NCI-H748 (cell line): ENCODE data around the gene CCR5AS.
"Not testable (repeated sequence)": the region's sequence is repeated elsewhere in the genome, so short reads cannot be mapped to it uniquely, and the experiment has no call there.

Source experiments
- DNase-seq: peaks from one replicate; lab custom pipeline; 2025; ENCODE audit not compliant: unreplicated experiment; lab: John Stamatoyannopoulos, UW

CCR5AS gene

DNA sequence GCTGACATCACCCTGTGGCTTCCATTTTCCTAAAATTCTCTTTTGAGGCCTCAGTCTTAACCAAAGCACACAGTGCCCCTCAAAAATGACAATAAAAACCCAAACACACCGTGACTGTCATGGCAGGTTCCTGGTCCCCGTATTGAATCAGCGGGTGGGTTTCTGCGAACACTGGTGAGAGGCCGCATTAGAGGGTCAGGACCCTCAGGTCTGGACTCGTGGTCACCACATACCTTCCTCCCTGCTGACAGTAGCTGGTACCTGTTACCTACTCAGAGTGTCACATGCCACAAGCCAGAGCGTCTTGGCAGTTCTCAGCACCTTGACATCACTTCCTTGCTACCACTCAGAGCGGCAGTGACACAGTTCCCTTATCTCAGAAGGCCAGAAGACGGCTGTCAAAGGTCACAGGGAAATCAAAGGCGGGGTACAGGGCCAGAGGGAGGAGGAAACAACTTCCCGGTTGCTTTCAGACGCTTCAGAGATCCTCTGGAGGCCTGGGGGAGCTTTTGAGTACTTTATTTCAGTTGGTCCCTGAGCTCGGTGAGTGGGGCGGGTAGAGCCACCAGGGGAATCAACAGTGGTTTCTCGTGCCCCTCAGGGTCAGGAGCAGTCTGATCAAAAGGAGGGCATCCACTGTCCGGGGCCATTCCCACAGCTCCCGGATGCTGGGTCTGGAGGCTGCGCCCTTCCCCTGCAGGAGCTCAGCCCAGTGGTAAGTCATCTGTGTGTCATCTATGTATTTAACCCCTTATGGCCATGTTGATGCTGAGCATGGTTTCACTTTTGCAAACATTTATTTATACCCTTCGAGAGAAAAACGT lies at the start of gene CCR5AS, which contains the start of gene CCRL2:
Gene CCR5AS, minus strand, starts transcription at position 279 of the 824 bp plus-strand sequence.
Gene CCRL2, plus strand, starts transcription at position 472 of the 824 bp plus-strand sequence. CDS start 821 bp downstream, outside the sequence.
- no peak for DNase-seq

DNA sequence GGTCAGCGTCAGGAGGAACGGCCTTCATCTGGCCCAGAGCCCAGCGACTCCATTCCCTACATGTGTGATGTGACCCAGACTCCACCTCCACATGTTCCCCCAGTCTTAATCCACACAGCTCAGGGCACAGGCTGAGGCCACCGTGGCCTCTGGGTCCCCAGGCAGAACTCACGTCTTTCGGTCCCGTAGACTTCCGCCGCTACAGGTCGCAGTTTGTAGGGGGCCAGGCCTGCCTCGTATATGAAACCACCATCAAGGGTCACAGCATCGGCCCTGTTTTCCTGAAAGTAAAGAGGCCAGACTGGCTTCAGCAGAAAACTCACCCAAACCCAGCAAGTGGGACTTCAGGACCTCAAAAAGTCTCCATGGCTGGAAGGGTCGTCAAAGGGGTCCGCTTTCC lies 49.3 kb upstream of the CCR5AS start:
- no peak for DNase-seq

DNA sequence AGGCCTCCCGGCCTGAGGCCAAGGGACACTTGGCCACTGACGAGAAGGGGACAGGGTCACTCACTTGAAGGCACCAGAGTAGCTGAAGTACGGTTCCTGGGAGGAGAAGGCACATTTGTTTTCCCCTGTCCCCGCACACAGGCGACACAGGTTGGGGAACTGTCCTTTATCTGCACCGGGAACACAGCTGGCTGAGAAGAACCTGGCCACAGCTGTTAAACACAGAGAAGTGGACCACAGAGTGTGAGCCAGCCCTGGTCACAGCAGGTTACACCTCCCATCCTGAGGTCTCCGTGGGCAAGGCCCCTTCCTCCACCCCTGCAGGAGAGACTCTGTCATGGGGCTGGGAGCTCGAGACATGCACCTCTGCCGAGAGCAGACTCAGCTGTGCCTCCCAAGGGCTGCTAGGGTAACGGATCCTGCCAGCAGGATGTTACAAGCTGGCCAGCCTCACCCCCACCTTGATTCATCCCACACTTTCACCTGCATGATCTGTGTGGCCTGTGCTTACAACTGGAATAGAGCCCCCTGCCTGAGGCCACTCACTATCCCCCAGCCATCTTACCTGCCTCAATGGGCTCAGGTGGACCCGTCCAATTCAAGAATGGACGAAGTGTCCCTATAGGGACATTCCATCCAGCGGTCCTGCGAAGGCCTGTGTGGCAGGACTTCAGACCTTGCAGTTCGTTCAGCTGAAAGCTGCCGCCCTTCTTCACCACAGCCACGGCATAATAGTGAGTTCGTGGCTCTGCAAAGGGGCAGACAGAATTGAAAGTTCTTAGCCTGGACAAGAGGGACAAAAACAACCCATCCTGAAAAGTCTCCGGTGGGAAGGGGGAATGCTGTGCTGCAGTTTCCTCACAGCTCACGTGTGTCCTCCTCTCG lies 48.6 kb upstream of the CCR5AS start:
- no peak for DNase-seq

DNA sequence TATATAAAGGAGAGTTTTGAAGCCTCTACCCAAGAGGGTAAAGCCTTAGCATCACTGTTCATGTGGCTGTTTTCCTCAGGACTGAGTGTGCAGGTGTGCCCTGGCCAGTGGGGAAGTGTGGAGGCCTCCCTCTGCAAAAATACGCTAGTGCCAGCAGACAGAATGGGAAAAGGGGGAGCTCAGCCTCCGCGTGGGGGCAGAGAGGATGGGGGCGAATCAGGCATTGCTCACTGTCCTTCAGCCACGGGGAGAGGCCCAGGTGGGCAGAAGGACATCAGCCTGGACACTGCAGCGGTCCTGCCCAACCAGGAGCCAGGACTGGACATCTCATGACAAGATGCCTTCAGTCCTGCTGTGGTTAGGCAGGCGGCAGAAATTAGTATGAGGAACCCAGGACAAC lies 47.7 kb upstream of the CCR5AS start:
- DNase-seq, result no peak

DNA sequence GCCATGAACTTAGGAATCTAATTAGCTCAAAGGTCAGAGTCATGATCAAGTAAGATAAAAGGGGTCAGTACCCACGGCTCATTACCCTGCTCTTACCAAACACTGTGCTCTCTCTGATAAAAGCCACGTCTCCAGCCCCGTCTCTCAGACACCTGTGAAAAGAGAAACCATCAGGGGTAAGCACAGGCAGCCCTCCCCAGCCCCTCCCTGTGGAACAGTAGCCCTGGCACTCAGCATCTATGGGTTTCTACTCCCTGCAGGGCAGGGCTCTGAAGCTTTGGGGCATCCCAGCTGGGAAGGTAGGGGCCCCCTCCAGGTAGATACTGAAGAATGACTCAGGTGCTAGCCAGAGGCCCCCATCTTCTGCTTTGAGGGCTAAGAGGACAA lies 47.3 kb upstream of the CCR5AS start:
- DNase-seq, result no peak

DNA sequence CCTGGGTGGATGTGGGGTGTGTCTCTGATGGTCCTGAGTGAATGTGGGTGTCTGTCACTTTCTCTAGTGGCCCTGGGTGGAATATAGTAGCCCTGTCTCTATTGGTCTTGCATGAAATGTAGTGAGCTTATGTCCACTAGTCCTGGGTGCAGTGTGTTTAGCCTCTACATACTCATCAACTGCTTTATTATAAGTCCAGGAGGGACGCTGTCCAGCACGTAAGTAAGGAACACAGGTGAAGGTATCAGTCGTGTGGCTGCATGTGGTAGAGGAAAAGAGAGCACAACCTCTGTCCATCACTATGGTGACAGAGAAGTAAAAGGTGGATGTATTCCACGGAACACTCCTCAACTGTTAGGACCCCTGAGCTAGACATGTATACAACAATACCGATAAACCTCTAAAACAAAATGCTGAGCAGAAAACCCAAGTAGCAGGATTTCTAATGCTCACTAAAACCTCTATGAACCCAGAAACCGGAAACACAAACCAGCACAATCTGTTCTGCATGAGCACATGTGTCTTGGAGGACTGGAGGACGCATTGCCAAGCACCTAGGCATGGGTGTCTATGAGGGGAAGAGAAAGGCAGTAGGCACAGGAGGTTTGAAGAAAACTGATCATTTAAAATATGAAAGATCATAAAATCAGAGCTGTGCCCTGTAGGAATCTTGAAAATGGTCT lies 46.8 kb upstream of the CCR5AS start:
- DNase-seq, result no peak

DNA sequence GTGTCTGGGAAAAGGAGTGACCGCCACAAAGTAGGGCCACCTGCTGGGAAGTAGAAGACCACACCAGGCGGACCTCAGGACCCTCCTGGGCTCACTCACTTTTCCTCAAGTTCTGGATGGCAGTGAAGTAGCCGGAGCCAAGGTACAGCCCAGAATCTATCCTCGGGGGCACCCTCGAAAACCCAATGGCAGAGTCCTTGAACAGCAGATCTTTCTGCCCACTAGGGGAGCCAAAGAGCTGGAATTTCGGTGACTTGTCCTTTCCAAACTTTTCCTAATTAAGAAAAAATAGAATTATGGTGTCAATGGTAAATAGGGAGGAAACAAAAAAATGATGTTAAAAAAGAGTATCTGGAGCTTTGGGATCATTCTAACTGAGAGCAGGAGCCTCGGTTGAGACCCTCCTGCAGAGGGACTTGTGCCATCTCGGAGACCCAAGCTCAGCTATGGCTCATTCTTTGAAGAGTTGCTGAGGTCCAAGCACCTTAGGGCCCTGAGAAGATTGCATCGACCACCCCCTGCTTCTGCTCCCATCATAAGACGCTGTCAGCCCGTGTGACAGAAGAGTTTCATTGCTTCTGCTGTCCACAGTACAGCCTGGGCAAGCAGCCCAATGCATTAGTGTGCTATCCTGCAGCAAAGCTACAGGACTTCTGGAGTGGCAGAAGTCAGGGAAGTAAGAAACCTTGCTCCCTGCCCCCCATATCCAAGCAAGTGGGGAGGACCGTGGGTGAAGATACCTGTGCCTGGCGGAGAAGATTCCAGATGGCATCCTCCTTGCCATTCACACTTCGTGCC lies 43.1 kb upstream of the CCR5AS start:
- DNase-seq, result no peak

DNA sequence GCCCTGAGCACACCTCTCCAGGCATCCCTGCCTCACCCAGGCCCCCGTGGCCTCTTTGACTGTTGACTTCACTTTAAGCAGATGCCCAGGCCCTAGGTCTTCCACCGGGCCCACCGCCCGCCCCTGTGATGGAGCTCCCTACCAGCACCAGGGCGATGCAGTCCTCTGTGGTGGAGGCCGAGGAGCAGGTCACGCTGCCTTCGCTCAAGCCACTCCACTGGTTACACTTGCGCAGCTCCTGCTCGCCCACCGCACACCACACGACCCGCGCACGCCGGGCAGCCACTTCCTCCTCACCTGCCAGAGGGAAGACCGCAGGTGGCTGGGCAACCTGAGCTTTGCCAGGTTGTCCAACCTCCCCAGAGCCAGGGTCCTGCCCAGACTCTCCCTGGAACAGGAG lies 41.9 kb upstream of the CCR5AS start:
- no peak for DNase-seq

DNA sequence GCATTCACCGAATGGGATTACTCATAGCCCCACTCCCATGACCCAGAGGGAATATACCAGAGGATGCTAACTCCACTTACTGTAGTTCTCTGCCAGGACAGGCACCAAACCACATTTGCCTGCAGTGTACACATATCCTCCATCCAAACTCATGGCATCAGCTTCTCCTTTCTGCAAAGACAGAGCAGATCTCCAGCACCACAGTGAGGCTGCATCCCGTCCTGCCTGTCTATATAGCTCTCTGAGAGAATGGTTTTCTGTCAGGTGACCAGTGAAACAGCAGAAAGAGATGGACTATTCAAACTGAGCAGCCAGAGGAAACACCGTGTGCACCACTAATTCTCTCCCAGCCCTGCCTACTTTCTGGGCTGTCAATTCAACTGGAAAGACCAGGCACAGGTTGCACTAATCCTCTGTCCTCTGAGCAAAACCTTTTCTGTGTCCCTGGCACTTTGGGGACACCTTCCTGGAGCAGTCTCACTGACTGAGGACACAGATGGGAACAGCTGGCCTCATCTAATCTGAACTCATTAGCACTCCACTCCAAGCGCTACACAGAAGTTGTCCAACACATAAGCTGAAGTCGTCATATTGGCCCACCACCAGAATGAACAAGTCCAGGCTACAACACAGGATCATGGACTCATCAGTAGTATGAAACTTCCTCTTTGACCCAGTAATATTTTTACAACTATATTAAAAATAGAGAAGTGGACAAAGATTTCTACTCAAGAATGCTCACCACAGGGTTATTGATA lies 40.5 kb upstream of the CCR5AS start:
- DNase-seq, result no peak

DNA sequence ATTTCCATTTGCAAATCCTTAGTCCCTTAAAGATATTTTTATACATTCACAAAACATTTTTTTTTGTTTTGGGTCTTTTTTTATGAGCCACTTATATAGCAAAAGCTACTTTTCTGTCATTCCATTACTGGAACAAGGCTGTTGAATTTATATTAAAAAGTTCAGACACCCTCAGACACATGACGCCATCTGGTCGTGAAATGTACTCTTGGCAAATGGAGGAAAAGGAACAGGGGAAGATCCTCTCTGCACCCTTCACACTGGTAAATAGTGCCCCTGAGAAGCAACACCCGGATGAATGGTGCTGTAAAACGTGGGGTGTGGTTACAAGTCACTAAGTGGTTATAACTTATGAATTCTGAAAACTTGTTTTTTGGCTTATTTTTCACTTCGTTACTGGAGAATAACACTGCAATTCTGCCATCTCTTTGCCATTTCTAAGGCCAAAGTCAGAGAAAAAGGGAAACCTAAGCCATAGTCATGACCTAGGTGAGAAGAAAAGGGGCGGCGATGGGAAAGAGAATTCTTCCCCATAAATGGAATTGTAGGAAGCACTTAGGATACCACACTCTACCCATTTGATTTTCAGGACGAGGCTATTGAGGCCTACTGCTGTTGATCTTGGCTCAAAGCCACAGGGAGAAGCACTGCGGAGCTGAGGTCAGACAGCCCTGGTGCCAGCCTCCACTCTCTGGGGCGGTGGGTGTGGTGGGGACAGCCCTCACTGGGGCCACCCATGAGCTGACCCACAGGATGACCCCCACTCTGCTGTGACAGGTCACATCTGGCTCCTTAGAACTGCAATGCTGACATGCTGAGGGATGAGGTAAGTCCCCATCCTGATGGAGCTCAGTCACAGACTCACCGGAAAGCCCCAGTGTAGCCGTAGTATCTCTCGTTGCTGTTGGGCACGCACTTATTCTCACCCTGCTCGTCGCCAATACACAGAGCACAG lies 36.0 kb upstream of the CCR5AS start:
- DNase-seq, result peak; percentile 57

DNA sequence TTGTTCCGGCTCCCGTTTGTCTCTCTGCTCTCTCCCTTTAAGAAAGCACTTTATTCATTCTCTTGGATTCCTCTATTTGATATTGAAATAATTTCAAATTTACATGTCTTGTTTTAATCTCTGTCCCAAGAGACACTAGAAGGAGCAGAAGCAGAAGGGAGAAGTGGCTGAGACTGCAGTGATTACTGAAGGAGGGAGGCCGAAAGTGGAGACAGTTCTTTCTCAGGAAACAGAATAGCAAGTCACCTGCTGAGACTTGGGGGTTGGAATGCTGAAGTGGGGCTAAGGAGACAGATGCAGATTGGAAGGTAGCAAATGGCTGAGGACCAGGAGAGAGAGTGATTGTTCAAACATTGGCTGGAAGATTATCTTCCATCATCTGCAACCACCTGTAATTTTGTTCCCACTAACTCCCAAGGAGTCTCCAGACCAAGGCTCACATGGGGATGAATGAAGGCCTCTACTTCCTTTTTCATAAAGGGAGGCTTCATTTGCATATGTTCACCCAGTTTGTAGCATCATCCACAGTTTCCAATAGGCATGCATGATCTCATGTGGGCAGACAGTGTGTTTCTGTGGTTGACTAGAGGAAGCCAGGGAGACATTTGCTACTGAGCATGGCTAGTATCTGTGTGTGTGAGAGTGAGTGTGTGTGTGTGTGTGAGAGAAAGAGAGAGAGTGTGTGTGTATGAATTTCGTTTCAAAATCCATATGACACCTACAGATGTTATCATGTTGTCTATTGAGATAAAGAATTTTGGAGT lies 33.8 kb upstream of the CCR5AS start:
- DNase-seq, result no peak

DNA sequence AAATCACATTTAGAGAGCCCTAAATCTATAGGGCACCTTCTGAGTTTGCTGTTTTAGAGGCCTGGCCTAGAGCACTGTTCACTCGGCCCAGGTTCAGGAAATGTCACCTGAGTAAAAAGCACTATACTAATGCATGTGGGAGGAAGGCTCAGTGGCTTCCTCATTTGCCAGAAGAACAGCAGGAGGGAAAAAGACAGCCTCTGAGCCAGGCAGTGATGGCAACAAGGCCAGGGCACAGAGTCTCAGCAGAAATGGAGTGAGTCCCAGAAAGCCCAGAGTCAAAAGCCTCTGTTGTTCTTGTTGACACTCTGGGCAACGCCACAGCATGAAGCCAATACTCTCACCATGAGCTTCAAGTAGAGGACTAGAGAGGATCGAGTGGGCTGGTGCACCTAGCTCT lies 32.0 kb upstream of the CCR5AS start:
- no peak for DNase-seq

DNA sequence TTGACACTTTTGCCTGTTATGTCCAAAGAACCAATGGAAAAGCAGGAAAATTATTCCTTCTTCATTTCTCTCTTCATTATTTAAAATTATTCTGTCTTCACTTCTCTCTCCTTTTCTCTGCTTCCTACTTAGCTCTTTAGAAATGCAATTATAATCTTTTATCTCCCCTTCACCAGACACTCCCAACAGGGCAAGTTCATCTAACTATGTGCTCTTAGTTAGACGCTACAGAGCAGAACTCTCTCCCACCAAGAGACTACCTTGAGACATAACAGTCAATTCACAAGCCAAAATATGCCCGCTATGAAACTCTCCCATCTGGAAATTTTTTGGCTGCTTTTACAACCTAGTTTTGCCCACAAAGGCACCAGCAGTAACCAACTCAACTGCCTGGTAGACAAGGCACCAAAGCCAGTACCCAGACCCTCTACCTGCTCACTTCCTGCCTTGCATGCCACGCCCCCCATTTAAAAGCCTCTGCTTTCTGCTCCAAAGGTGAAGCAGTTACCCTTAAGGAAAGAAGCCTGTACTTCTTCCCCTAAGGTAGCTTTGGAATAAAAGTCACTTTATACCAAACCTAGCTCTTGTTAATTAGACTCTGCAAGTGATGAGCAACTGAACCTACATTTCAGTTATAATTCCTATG lies 28.3 kb upstream of the CCR5AS start:
- DNase-seq, result no peak

DNA sequence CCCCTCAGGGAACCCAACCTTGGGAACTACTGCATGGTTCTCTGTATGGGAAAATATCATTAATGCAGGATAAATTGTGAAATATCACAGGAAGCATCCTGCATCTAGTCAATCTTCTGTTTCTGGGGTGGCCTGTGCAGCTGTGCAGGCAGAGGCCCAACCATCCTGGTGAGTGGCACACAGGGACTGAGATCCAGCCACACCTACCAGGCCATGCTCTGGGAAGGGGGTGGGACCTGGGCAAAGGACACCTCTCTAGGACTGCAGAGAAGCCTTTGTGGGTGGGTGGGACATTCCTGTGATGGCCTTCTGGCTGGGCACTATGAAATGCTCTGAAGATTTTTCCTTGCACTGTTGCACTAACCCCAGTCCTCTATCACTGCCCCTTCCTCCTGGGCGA lies 27.0 kb upstream of the CCR5AS start:
- DNase-seq, result no peak

DNA sequence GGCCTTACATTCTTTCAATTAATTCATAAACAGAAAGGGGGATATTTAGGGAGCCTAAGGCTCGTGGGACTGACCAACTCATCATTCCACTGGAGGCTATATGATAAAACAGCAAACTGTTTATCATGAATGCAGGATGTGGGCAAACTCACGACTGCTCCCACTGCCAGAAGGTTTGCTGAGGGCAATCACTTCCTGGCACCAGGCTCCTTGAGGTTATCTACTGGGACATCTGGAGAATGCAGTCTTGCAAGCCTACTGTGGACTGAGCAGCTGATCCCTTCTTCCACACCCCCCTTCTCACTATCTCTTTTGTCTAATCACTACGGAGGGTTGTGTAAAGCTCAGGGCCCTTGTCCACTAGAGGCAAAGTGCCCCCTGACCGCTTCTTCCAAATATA lies 26.3 kb upstream of the CCR5AS start:
- DNase-seq, result not testable (repeated sequence)

DNA sequence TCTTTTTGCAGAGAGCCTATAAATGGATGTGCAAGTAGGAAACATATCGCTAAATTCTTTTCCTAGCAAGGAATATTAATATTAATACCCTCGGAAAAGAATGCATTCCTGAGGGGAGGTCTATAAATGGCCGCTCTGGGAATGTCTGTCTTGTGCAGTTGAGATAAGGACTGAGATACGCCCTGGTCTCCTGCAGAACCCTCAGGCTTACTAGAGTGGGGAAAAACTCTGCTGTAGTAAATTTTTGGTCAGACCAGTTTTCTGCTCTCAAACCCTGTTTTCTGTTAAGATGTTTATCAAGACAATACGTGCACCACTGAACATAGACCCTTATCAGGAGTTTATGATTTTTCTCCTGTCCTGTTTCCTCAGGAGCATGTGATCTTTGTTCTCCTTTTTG lies 25.0 kb upstream of the CCR5AS start:
- DNase-seq, result not testable (repeated sequence)

DNA sequence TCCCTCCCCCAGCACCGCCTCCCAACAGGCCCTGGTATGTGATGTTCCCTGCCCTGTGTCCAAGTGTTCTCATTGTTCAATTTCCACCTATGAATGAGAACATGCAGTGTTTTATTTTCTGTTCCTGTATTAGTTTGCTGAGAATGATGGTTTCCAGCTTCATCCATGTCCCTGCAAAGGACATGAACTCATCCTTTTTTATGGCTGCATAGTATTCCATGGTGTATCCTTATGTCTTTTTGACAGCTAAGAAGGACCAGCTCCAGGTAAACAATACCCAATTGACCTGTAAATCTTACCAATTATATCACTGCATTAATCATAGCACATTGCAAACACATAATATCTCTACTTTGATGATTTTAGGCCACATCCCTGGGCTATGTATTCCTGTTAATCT lies 24.0 kb upstream of the CCR5AS start:
- not testable (repeated sequence) for DNase-seq

DNA sequence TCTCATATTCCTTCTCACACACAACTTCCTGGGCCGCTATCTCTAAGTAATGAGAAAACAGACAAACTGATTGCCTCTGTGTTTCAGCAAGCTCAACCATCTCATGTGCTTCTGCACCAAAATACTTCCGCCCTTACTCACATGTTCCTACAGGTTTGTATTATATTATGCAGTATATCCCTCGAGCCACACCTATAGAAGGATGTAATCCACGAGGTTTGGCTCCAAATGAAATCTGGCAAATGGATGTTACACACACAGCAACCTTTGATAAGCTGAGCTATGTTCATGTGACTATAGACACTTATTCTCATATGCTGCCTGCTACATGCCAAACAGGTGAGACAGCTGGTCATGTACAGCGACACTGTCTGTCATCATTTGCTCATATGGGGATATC lies 22.8 kb upstream of the CCR5AS start:
- peak; percentile 16 for DNase-seq
